GM15510 (cell line): Measurements from ENCODE around the gene LRIF1.

Experiments
- POLR2A ChIP-seq: IDR thresholded peaks from 3 replicates; pipeline ENCODE4 v1.6.1; 2011; ENCODE audit warnings: borderline replicate concordance; ENCODE audit not compliant: insufficient read length; ENCODE audit errors: extremely low read depth

Gene LRIF1

DNA sequence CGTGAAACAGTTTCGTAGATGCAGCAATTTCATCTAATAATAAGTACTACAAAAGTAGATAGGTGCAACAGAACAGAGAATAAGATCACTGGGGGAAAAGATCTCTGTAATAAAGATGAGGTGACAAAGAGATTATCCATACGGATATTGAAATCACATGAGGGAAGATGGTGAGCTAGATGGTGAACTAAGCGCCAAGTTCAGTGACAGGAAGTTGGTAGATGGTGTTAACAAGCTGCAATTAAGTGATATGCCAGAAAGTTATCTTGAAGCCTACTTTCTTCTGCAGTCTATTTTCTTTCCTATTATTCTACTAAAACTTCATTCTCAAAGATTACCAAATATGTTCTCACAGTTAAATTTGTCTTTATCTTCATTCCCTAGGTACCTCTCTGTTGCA, 7.1 kb downstream of the LRIF1 start:
- no peak for TF ChIP-seq POLR2A

DNA sequence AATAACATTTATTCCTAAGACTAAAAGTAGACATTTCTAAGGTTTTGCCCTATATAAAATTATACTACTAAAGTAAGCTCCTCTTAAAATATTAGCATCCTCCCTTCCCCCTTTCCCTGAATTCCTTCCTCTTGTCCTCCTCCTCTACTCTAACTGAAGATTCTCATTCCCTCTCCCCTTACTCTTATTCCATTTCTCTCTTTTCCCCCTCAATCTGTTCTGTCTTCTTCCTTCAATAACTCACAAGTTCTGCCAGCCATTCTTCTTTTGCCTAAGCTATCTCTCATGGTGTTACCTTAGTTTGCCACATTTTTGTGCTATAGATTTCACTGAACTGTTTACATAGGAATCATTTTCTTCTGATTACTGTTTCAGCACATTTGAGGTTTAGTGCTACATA, 10.7 kb downstream of the LRIF1 start:
- no peak for TF ChIP-seq POLR2A

DNA sequence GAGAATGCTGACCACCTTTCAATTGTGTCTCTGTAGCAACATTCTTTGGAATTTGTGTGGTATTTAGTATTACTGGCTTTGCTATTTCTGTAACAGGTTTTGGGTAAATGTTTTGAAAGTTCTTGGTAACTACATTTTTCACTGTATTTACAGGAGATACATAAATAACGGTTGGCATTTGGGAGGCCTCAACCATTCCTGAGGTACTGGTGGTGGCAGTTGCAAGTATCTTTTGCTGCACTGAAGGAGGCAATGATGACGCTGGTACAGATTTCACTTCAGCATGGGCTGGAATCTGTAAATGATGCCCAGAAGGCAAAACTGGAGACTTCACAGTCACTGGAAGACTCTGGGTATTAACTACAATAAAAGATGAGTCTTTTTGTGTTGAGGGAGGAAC, 11.7 kb downstream of the LRIF1 start:
- TF ChIP-seq POLR2A, result no peak

DNA sequence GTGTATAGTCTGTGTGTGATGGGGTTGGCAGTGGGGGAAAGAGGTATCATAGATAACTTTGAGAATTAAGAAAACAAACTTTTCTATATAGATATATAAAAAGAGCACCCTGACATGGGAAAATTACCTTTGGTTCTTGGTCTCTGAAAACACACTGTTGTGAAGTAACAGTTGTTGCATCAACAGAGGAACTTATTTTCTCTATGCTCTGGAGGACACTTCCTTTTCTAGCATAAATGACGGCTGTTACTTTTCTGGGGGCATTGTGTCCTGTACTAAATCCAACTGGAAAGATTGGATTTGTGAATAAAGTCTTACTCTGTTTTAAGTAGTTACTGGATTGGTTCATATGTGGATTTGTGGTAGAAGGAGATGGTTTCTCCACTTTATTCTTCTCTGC, 12.6 kb downstream of the LRIF1 start:
- no peak for TF ChIP-seq POLR2A

DNA sequence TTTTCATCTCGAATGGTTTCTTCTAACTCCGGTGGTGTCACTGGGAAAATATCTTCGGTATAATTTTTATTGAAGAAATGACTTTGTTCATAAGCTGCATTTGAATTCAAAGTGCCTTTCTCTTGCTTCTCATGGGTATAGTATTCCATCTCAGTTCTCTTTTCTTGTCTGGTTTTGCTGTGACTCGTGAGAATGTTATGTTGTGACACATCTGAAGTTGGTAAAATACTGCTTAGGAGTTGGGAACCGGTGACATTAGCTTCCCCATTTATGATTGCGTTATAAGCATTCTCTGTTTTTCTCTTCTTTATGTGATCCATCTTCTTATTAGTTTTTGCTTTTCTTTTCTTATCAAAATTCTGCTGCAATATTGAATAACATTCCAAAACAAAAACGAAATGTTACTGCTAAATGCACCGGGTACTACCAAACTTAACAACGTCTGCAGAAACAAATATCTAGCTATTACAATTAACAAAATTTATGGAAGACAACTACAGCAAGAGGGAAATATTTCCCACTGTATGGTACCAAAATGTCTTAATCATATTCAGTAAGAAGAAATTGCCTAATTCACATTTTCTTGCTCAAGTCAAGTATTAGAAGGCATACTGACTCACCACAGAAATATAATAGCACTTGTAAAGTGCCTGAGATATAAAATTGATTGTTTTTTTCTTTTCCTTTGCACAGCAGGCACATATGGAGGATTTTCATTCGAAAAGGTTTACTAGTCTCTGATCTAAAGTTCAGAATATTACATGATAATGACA, 15.5 kb downstream of the LRIF1 start:
- no peak for TF ChIP-seq POLR2A

DNA sequence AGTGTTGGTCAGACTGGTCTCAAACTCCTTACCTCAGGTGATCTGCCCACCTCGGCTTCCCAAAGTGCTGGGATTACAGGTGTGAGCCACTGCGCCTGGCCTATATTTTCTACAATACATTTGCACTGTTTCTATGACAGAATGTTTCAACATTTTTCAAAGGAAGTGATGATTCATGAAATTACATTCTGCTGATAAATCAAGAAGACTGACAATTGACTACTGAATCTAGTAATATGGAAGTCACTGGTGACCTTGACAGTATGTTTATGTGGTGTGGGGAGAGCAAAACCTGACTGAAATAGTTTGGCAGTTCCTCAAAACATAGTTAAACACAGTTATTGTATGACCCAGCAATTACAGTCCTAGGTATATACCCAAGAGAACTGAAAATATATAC, 18.1 kb downstream of the LRIF1 start:
- TF ChIP-seq POLR2A, result no peak

DNA sequence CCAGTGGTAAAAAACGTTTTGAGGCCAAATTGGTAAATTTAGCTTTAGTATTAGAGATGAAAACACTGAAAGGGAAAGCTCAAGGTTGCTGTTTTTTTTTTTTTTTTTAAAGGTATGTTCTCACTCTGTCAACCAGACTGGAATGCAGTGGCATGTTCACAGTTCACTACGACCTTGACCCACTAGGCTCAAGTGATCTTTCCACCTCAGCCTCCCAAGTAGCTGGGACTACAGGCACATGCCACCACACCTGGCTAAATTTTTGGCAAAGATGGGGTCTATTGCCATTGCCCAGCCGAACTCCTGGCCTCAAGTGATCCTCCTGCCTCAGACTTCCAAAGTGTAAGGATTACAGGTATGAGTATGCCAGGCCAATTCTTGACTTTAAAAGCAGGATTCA, 18.9 kb downstream of the LRIF1 start:
- no peak for TF ChIP-seq POLR2A

DNA sequence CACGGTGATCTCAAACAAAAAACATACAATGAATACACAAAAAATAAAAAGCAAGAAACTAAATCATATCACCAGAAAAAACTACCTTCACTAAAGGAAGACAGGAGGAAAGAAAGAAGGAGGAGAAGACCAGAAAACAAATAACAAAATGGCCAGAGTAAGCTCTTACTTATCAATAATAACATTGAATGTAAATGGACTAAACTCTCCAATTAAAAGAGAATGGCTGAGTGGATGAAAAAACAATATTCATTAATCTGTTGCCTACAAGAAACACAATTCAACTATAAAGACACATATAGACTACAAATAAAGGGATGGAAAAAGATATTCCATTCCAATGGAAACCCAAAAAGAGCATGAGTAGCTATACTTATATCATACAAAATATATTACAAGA, 27.2 kb downstream of the LRIF1 start:
- no peak for TF ChIP-seq POLR2A

DNA sequence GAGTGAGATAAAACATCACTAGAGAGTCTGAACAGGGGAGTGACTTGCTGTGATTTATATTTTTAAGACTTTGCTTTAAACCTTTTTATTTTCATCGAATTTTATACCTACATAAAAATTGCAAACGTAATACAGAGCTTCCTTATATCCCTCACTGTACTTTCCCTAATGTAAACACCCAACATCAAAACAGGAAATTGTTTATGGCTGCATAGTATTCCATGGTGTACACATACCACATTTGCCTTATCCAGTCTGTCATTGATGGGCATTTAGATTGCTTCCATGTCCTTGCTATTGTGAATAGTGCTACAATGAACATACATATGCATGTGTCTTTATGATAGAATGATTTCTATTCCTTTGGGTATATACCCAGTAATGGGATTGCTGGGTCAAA, 34.8 kb downstream of the LRIF1 start:
- no peak for TF ChIP-seq POLR2A

DNA sequence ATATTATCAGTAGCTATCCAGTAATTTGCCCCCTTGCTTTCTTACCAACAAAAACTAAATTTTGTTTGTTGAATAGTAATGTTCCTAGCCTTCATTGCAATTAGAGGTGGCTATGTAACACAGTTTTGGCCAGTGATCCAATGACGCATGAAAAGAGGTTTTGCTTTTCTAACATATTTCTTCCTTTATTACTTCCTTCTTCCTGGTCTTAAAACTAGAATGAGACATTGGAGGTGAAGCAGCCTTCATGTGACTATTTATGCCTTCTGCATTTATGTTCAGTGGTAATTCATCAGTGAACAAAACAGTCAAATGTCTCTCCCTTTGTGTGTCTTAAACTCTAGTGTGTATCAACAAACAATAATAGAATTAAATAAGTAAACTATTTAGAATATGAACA, 35.5 kb downstream of the LRIF1 start:
- no peak for TF ChIP-seq POLR2A

DNA sequence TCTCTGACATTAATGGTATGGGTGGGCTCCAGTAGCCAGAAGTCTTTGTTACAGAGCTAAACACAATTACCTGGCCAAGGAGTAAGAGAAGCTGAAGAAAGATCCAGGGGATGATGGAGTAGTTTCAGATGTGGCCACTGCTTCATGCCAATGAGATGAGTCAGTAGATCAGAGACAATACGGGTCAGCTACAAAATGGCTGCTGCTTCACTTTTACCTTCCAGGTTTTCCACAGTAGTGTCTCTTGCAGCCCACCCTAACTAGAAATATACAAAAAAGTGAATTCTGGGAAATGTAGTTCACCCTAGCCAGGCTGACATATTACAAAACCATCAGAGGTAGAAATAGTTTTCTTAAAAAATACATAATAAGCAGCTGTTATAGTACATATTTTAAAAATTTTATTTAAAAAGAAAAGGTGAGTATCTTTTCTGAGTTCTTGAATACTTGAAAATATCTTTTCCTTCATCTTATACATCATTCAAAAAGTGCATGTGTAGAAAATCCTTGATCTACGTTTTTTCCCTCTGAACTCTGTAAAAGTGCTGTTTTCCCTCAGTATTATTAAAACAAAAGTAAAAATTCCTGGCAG, 36.1 kb downstream of the LRIF1 start:
- no peak for TF ChIP-seq POLR2A

DNA sequence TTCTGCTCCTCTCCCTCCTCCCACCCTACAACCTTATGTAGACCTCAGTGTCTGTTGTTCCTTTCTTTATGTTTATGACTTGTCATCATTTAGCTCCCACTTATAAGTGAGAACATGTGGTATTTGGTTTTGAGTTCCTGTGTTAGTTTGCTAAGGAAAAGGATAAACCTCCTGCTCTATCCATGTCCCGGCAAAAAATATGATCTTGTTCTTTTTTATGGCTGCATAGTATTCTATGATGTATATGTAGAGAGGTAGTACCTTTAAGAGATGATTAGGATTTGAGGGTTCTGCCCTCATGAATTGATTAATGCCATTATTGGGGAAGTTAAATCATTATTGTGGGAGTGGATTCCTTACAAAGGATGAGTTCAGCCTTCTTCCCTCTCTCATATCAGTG, 41.8 kb downstream of the LRIF1 start:
- TF ChIP-seq POLR2A, result no peak

DNA sequence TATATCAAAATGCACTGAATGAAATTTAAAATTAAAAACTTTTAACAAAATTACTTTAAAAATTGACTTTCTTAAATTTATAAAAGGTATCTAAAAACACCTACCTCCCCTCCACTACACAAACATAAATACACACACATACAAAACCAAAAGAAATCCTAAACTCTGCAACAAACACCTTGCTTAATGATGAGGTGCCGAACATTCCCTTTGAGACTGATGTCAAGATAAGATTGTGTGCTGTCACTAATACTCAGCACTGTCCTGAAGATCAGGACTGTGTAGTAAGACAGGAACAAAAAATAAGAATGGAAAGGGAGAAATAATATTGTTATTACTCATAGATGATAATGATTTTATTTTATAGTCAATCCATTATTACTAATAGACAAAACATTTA, 45.7 kb downstream of the LRIF1 start:
- no peak for TF ChIP-seq POLR2A

DNA sequence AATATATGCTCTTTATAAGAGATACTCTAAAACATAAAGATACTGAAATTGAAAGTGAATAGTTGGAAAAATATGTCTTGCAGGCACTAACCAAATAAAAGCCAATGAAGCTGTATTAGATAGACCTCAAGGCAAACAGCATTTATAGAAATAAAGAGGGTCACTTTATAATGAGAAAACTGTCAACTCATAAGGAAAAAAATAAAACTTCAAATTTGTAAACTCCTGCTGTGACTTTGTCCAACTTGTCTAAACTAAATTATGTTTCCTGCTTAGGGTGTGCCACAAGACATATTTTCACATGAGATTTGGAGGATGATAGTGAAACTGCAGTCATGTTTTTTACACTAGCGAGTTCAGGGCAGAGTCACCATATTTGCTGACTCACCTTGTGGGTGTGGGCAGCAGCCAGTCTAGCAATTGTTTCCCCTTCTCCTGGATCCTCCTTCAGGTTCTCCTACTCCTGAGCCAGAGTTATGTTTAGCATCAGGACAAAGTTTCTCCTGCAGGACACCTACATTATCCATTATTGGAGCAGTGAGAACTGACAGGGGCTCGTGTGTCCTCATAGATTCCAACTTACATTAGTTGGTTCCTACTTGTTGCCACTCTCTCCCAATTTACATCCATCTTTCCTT, 46.9 kb downstream of the LRIF1 start:
- no peak for TF ChIP-seq POLR2A

DNA sequence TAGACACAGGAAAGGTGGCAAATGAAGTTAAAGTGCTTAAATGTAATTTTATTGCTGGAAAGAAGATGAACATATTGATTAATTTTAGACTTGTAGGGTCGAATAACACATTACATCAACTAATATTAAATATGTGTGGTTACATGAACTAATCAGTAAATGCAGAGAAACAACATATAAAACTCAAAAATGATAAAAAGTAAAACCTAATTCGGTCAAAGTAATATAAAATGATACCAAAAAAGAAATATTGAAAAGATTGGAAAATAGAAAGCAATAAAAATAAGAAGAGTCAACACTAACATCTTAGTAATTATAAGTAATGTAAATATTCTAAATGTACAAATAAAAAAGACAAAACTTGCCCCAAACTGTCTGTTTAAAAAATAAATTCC, 47.5 kb downstream of the LRIF1 start:
- TF ChIP-seq POLR2A, result no peak

DNA sequence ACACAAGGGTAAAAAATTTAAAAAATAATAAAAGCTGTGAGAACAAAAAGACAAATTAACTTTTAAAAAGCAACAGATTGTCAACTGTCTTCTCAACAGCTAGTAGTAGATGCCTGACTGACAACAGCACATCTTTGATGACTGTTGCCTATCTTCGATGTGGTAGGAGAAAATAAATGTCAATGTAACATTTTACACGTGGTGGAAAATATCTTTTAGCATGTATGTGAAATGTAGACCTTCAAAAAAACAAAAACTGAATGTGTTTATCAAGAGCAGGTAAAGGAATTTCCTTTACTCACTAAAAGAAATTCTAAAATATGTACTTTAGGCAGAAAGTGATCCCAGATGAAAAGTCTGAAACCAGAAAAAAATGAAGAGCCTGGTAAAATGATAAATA, 47.9 kb downstream of the LRIF1 start:
- TF ChIP-seq POLR2A, result no peak
